ENCODE measurements around the gene FAM135A. TPM values are rescaled to one million over a fixed set of nuclear protein-coding genes. Genes with fewer than 3 reads are reported as not detected.

Gene FAM135A
- total RNA-seq, result 11.1 TPM
- 16.0 TPM for polyA plus RNA-seq
- long read RNA-seq, donor 1, result 0 reads
- long read RNA-seq, donor 2, result 0 reads
- long read RNA-seq, donor 3, result 0 reads
- long read RNA-seq, donor 4, result 0 reads
- long read RNA-seq, donor 5, result 0 reads
- long read RNA-seq, donor 6, partial matches to known transcripts, result 0 of 1 reads
- long read RNA-seq, donor 6, other reads (novel, unspliced or antisense), result 0 of 1 reads
- long read RNA-seq, donor 7, result 0 reads
- long read RNA-seq, donor 8, result 0 reads
- long read RNA-seq, donor 9, result 0 reads
- long read RNA-seq, donor 10, result 0 reads

DNA sequence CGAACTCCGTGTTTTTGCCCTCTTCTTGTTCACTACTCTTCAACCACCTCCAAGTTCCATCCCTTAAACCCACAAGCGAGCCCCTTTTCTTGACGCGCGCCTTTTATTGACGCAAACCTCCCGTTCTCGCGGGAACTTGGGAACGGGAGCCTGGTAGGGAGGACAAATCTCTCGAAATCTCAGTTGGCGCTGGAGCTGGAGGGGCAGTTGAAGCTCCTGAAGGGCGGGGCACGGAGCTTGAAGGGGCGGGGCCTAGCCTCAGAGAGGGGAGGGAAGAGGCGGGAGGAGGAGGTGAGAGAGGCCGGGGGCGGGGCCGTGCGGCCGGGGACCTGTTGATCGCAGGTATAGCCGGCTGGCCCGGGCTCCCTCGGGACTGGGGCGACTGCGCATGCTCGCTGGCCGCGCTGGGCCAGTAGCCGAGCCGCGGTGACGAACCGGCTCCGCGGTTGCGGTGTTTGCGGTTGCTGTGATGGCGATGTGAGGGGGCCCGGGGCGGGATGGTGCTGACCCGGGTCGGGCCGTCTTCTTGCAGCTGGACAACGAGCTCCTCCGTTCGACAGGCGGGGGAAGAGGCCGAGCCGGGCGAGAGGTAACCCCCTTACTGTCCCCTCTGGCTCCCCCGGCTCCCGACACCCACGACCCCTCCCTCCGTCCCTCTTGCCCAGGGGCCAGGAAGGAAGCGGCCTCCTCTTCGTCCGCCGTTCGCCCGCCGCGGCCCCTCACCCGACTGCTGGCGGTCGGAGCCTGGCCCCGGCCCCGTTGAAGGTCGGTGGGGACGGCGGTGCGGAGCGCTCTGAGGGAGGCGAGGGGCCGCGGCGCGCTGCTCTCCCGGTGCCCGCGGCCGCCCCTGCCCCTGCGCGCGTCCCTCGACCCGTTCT, at the start of gene FAM135A:
FAM135A (plus strand) TSS at position 395 of the 878 bp plus-strand sequence. CDS start 14,835 bp downstream, outside the sequence.
- H3K27me3 ChIP-seq (ENCODE audit: control insufficient read depth in 2 of 2, insufficient read depth in 1 of 2, low read length in 1 of 2), result peaks cover 0 to 8% of the 10 kb centered on the region in 2 donors
- peak within 1 kb of the TSS; percentile 66 to 84 for H3K4me3 ChIP-seq (ENCODE audit: low read length in 2 of 2)
- H3K27ac ChIP-seq (ENCODE audit: low read depth in 1 of 2, low read length in 1 of 2), result peak within 1 kb of the TSS; percentile 53 to 67
- H3K36me3 ChIP-seq (ENCODE audit: control insufficient read depth in 2 of 2, insufficient read depth in 2 of 2, low read length in 1 of 2), result no peaks in the 10 kb centered on the region
- no peaks in the 10 kb centered on the region for H3K9me3 ChIP-seq (ENCODE audit: control insufficient read depth in 2 of 2, insufficient read depth in 1 of 2, low read length in 1 of 2)
- peaks cover 0 to 7% of the 10 kb centered on the region in 2 donors for H3K4me1 ChIP-seq (ENCODE audit: control insufficient read depth in 2 of 2, insufficient read depth in 2 of 2, low read length in 2 of 2)
- WGBS, result under 1% methylated on average over 89 of the region's 89 CpGs
- DNase-seq (ENCODE audit: low read depth in 6 of 9, low spot score in 9 of 9), result peak; percentile 78 to 97 (median 89)

DNA sequence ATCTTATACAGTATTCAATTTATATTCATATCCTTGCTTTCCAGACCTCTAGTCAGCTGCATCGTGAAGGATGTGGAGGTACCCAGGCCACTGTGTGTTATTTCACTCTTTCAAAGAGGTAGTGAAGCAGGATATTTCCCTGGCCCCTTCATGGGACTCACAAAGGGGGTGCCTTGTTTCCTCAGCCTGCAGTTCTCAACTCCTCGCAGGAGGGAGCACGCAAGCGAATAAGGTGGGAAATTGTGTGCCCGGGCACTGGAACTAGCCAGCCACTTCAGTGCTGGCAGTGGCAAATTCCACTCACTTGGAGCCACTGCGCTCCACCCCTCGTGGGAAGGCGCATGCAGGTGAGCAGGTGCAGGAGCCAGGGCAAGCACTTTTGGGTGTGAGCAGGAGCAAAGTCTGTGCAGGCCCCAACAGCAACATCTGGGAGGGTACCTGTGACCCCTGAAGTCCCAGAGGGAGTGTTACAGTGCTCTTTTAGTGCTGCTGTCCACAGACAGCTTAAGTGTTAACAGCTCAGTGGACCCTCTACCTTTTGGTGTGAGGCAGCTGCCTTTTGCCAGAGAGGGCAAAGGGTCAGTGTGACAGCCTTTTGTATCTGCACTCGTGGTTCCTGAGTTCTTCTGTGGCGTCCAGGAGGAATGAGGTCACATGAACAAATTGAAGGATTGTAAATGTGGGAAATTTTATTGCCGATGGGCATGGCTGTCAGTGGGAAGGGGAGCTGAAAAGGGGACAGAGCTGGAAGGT, 49.4 kb upstream of the FAM135A start:
- no peak for DNase-seq (ENCODE audit: low read depth in 6 of 9, low spot score in 9 of 9)
- H3K27me3 ChIP-seq (ENCODE audit: control insufficient read depth in 2 of 2, insufficient read depth in 1 of 2, low read length in 1 of 2), result no peaks in the 10 kb centered on the region

DNA sequence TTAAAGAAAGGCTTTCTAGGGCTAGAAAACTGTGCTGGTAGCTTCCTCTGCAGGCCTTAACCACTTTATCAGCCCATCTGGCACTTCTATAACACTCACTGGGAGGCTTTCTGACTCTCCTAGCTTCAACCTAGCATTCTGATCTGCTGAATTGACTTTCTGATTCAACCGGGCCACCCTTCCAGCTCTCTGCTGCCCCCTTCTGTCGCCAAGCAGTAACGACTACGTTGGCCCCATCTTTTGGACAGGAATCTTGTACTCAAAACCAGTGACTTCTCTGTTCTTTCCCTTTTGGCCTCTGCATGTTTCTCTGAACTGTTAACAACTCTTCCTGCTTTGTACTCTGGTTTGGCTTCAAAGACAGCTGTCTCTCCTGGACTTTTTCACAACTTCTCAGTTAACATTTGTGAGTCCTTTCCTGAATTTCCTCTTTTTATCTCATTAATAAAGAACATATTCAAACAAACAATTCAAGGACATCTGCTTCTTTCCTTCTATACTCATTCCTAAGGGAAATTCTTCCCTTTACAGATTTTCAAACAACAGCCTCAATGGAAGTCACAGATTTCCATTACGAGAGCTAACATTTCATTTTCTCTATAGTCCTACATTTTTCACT, 43.9 kb upstream of the FAM135A start:
- 20% methylated on average over 5 of the region's 5 CpGs for WGBS
- Histone ChIP-seq H3K27me3 (ENCODE audit: control insufficient read depth in 2 of 2, insufficient read depth in 1 of 2, low read length in 1 of 2) (no peaks in the 10 kb centered on the region), H3K9me3 (ENCODE audit: control insufficient read depth in 2 of 2, insufficient read depth in 1 of 2, low read length in 1 of 2) (no peaks in the 10 kb centered on the region), H3K36me3 (ENCODE audit: control insufficient read depth in 2 of 2, insufficient read depth in 2 of 2, low read length in 1 of 2) (no peaks in the 10 kb centered on the region), H3K4me3 (ENCODE audit: low read length in 2 of 2) (no peak overlapping the region), H3K4me1 (ENCODE audit: control insufficient read depth in 2 of 2, insufficient read depth in 2 of 2, low read length in 2 of 2) (no peaks in the 10 kb centered on the region), H3K27ac (ENCODE audit: low read depth in 1 of 2, low read length in 1 of 2) (no peak overlapping the region)
- peak; percentile 9 to 73 (median 38) for DNase-seq (ENCODE audit: low read depth in 6 of 9, low spot score in 9 of 9)

More for the DNA sequence above, 49.4 kb upstream of the FAM135A start:
- 91% methylated on average over 11 of the region's 11 CpGs for WGBS
- H3K27ac ChIP-seq (ENCODE audit: low read depth in 1 of 2, low read length in 1 of 2), result no peak overlapping the region
- H3K4me3 ChIP-seq (ENCODE audit: low read length in 2 of 2), result no peak overlapping the region
- H3K9me3 ChIP-seq (ENCODE audit: control insufficient read depth in 2 of 2, insufficient read depth in 1 of 2, low read length in 1 of 2), result no peaks in the 10 kb centered on the region
- no peaks in the 10 kb centered on the region for H3K36me3 ChIP-seq (ENCODE audit: control insufficient read depth in 2 of 2, insufficient read depth in 2 of 2, low read length in 1 of 2)
- H3K4me1 ChIP-seq (ENCODE audit: control insufficient read depth in 2 of 2, insufficient read depth in 2 of 2, low read length in 2 of 2), result no peaks in the 10 kb centered on the region

GRCh38 chr6:70370496-70370895, 42.8 kb upstream of the FAM135A start:
- no peak overlapping the region for H3K4me3 ChIP-seq (ENCODE audit: low read length in 2 of 2)
- H3K9me3 ChIP-seq (ENCODE audit: control insufficient read depth in 2 of 2, insufficient read depth in 1 of 2, low read length in 1 of 2), result no peaks in the 10 kb centered on the region
- no peaks in the 10 kb centered on the region for H3K4me1 ChIP-seq (ENCODE audit: control insufficient read depth in 2 of 2, insufficient read depth in 2 of 2, low read length in 2 of 2)
- 91% methylated on average over 4 of the region's 4 CpGs for WGBS
- H3K27me3 ChIP-seq (ENCODE audit: control insufficient read depth in 2 of 2, insufficient read depth in 1 of 2, low read length in 1 of 2), result no peaks in the 10 kb centered on the region
- DNase-seq (ENCODE audit: low read depth in 6 of 9, low spot score in 9 of 9), result no peak
- H3K36me3 ChIP-seq (ENCODE audit: control insufficient read depth in 2 of 2, insufficient read depth in 2 of 2, low read length in 1 of 2), result no peaks in the 10 kb centered on the region
- H3K27ac ChIP-seq (ENCODE audit: low read depth in 1 of 2, low read length in 1 of 2), result no peak overlapping the region

- DNase-seq (ENCODE audit: low read depth in 6 of 9, low spot score in 9 of 9), result peak in 2 of 9 donors; percentile 4 to 38
- no peaks in the 10 kb centered on the region for H3K36me3 ChIP-seq (ENCODE audit: control insufficient read depth in 2 of 2, insufficient read depth in 2 of 2, low read length in 1 of 2)
- H3K9me3 ChIP-seq (ENCODE audit: control insufficient read depth in 2 of 2, insufficient read depth in 1 of 2, low read length in 1 of 2), result no peaks in the 10 kb centered on the region
- 18% methylated on average over 1 of the region's 1 CpG for WGBS
- no peak overlapping the region for H3K4me3 ChIP-seq (ENCODE audit: low read length in 2 of 2)
- no peaks in the 10 kb centered on the region for H3K4me1 ChIP-seq (ENCODE audit: control insufficient read depth in 2 of 2, insufficient read depth in 2 of 2, low read length in 2 of 2)
- no peak overlapping the region for H3K27ac ChIP-seq (ENCODE audit: low read depth in 1 of 2, low read length in 1 of 2)
- no peaks in the 10 kb centered on the region for H3K27me3 ChIP-seq (ENCODE audit: control insufficient read depth in 2 of 2, insufficient read depth in 1 of 2, low read length in 1 of 2)
Observed at GRCh38 chr6:70371454-70372105, 41.7 kb upstream of the FAM135A start.

GRCh38 chr6:70375166-70375565, 38.1 kb upstream of the FAM135A start:
- DNase-seq (ENCODE audit: low read depth in 6 of 9, low spot score in 9 of 9), result no peak
- WGBS, result 97% methylated on average over 3 of the region's 3 CpGs
- H3K36me3 ChIP-seq (ENCODE audit: control insufficient read depth in 2 of 2, insufficient read depth in 2 of 2, low read length in 1 of 2), result no peaks in the 10 kb centered on the region
- no peaks in the 10 kb centered on the region for H3K27me3 ChIP-seq (ENCODE audit: control insufficient read depth in 2 of 2, insufficient read depth in 1 of 2, low read length in 1 of 2)
- H3K9me3 ChIP-seq (ENCODE audit: control insufficient read depth in 2 of 2, insufficient read depth in 1 of 2, low read length in 1 of 2), result no peaks in the 10 kb centered on the region
- H3K4me1 ChIP-seq (ENCODE audit: control insufficient read depth in 2 of 2, insufficient read depth in 2 of 2, low read length in 2 of 2), result no peaks in the 10 kb centered on the region
- H3K27ac ChIP-seq (ENCODE audit: low read depth in 1 of 2, low read length in 1 of 2), result no peak overlapping the region
- H3K4me3 ChIP-seq (ENCODE audit: low read length in 2 of 2), result no peak overlapping the region

GRCh38 chr6:70375882-70376281, 37.4 kb upstream of the FAM135A start:
- 95% methylated on average over 10 of the region's 10 CpGs for WGBS
- no peak for DNase-seq (ENCODE audit: low read depth in 6 of 9, low spot score in 9 of 9)
- H3K27ac ChIP-seq (ENCODE audit: low read depth in 1 of 2, low read length in 1 of 2), result no peak overlapping the region
- no peak overlapping the region for H3K4me3 ChIP-seq (ENCODE audit: low read length in 2 of 2)
- H3K4me1 ChIP-seq (ENCODE audit: control insufficient read depth in 2 of 2, insufficient read depth in 2 of 2, low read length in 2 of 2), result no peaks in the 10 kb centered on the region
- H3K36me3 ChIP-seq (ENCODE audit: control insufficient read depth in 2 of 2, insufficient read depth in 2 of 2, low read length in 1 of 2), result no peaks in the 10 kb centered on the region
- no peaks in the 10 kb centered on the region for H3K9me3 ChIP-seq (ENCODE audit: control insufficient read depth in 2 of 2, insufficient read depth in 1 of 2, low read length in 1 of 2)
- no peaks in the 10 kb centered on the region for H3K27me3 ChIP-seq (ENCODE audit: control insufficient read depth in 2 of 2, insufficient read depth in 1 of 2, low read length in 1 of 2)

- H3K36me3 ChIP-seq (ENCODE audit: control insufficient read depth in 2 of 2, insufficient read depth in 2 of 2, low read length in 1 of 2), result no peaks in the 10 kb centered on the region
- no peak overlapping the region for H3K4me3 ChIP-seq (ENCODE audit: low read length in 2 of 2)
- DNase-seq (ENCODE audit: low read depth in 6 of 9, low spot score in 9 of 9), result no peak
- H3K4me1 ChIP-seq (ENCODE audit: control insufficient read depth in 2 of 2, insufficient read depth in 2 of 2, low read length in 2 of 2), result no peaks in the 10 kb centered on the region
- no peak overlapping the region for H3K27ac ChIP-seq (ENCODE audit: low read depth in 1 of 2, low read length in 1 of 2)
- 58% methylated on average over 1 of the region's 1 CpG for WGBS
- H3K27me3 ChIP-seq (ENCODE audit: control insufficient read depth in 2 of 2, insufficient read depth in 1 of 2, low read length in 1 of 2), result no peaks in the 10 kb centered on the region
- no peaks in the 10 kb centered on the region for H3K9me3 ChIP-seq (ENCODE audit: control insufficient read depth in 2 of 2, insufficient read depth in 1 of 2, low read length in 1 of 2)
Observed at GRCh38 chr6:70376628-70377027, 36.7 kb upstream of the FAM135A start.
